ENCODE results near the gene SULT1E1. TPM values are rescaled to one million over a fixed set of nuclear protein-coding genes. Genes with fewer than 3 reads are reported as not detected.
A peak's percentile ranks its signal among the peaks of the same experiment; 100 is the strongest.

The SULT1E1 gene
- total RNA-seq, 1 donor from 2014 or later = 15.3 TPM

GRCh38 chr4:69877453-69877852, 17.5 kb upstream of the SULT1E1 start:
- Mint-ChIP-seq H3K4me3 (ENCODE audit: low read depth) (no peak overlapping the region), H3K27me3 (no peaks in the 10 kb centered on the region), H3K36me3 (ENCODE audit: insufficient read depth) (peaks cover 2% of the 10 kb centered on the region), H3K9me3 (ENCODE audit: low read depth) (peaks cover 13% of the 10 kb centered on the region), H3K27ac (no peak overlapping the region), H3K4me1 (ENCODE audit: low read depth) (peaks cover 33% of the 10 kb centered on the region)
- no peak for TF ChIP-seq CTCF (IDR thresholded peaks at IDR 0.05; ENCODE audit: unreplicated experiment)
- DNase-seq (ENCODE audit: low spot score, unreplicated experiment) = no peak

- no peak for TF ChIP-seq CTCF (IDR thresholded peaks at IDR 0.05; ENCODE audit: unreplicated experiment)
- Mint-ChIP-seq H3K36me3 (ENCODE audit: insufficient read depth) (peaks cover 6% of the 10 kb centered on the region), H3K27me3 (no peaks in the 10 kb centered on the region), H3K9me3 (ENCODE audit: low read depth) (peaks cover 16% of the 10 kb centered on the region), H3K4me1 (ENCODE audit: low read depth) (peaks cover 32% of the 10 kb centered on the region), H3K27ac (peak overlapping the region; percentile 78), H3K4me3 (ENCODE audit: low read depth) (no peak overlapping the region)
- no peak for DNase-seq (ENCODE audit: low spot score, unreplicated experiment)
These were observed 16.1 kb upstream of the SULT1E1 start for GRCh38 chr4:69876071-69876470.

GRCh38 chr4:69875576-69875975, 15.6 kb upstream of the SULT1E1 start:
- DNase-seq (ENCODE audit: low spot score, unreplicated experiment) = no peak
- peaks cover 16% of the 10 kb centered on the region for H3K9me3 Mint-ChIP-seq (ENCODE audit: low read depth)
- H3K4me1 Mint-ChIP-seq (ENCODE audit: low read depth) = peaks cover 30% of the 10 kb centered on the region
- no peak overlapping the region for H3K4me3 Mint-ChIP-seq (ENCODE audit: low read depth)
- no peak for TF ChIP-seq CTCF (IDR thresholded peaks at IDR 0.05; ENCODE audit: unreplicated experiment)
- H3K27me3 Mint-ChIP-seq = no peaks in the 10 kb centered on the region
- H3K27ac Mint-ChIP-seq = peak overlapping the region; percentile 78
- H3K36me3 Mint-ChIP-seq (ENCODE audit: insufficient read depth) = peaks cover 6% of the 10 kb centered on the region

GRCh38 chr4:69874507-69874906, 14.6 kb upstream of the SULT1E1 start:
- Mint-ChIP-seq H3K4me3 (ENCODE audit: low read depth) (no peak overlapping the region), H3K27ac (no peak overlapping the region), H3K36me3 (ENCODE audit: insufficient read depth) (peaks cover 6% of the 10 kb centered on the region), H3K27me3 (no peaks in the 10 kb centered on the region), H3K4me1 (ENCODE audit: low read depth) (peaks cover 27% of the 10 kb centered on the region), H3K9me3 (ENCODE audit: low read depth) (peaks cover 12% of the 10 kb centered on the region)
- no peak for DNase-seq (ENCODE audit: low spot score, unreplicated experiment)
- no peak for TF ChIP-seq CTCF (IDR thresholded peaks at IDR 0.05; ENCODE audit: unreplicated experiment)

GRCh38 chr4:69861756-69862155, 1.8 kb upstream of the SULT1E1 start:
- H3K4me3 Mint-ChIP-seq (ENCODE audit: low read depth) = no peak overlapping the region
- no peak for TF ChIP-seq CTCF (IDR thresholded peaks at IDR 0.05; ENCODE audit: unreplicated experiment)
- no peaks in the 10 kb centered on the region for H3K27me3 Mint-ChIP-seq
- no peak for DNase-seq (ENCODE audit: low spot score, unreplicated experiment)
- H3K27ac Mint-ChIP-seq = no peak overlapping the region
- H3K4me1 Mint-ChIP-seq (ENCODE audit: low read depth) = peaks cover 4% of the 10 kb centered on the region
- H3K9me3 Mint-ChIP-seq (ENCODE audit: low read depth) = peaks cover 4% of the 10 kb centered on the region
- no peaks in the 10 kb centered on the region for H3K36me3 Mint-ChIP-seq (ENCODE audit: insufficient read depth)

Data from progenitor cell of endocrine pancreas (in vitro differentiated cells).